Mucosa of descending colon (tissue), 3 donors: ENCODE results near the gene SLIRP. TPM values are rescaled to one million over a fixed set of nuclear protein-coding genes. Genes with fewer than 3 reads are reported as not detected.

Experiments
- ATAC-seq: fragments of 200-7000 bp; cut with Tn5 transposase; one replicate; pipeline ENCODE4 v1.9.1; 2020; ENCODE audit warnings: mild to moderate bottlenecking, moderate library complexity
- DNase-seq, 3 donors: peaks; one replicate each; pipeline ENCODE4 v3.0.0-alpha.2; 2020
- H3K36me3 ChIP-seq: fragments of 200-600 bp; one replicate; pipeline ENCODE4 v1.8.0; 2021; ENCODE audit warnings: low read depth, mild to moderate bottlenecking
- H3K4me1 ChIP-seq: fragments of 200-600 bp; one replicate; pipeline ENCODE4 v1.8.0; 2021; ENCODE audit warnings: low read depth, mild to moderate bottlenecking
- H3K4me3 ChIP-seq: fragments of 200-600 bp; one replicate; pipeline ENCODE4 v1.8.0; 2021; ENCODE audit warnings: mild to moderate bottlenecking
- H3K9me3 ChIP-seq: fragments of 200-600 bp; one replicate; pipeline ENCODE4 v1.8.0; 2021; ENCODE audit warnings: mild to moderate bottlenecking
- CTCF ChIP-seq: fragments of 200-600 bp; IDR thresholded peaks from one replicate; pipeline ENCODE4 v1.8.0; 2022; ENCODE audit warnings: antibody characterized with exemption, mild to moderate bottlenecking
- intact Hi-C, 2 donors: fragments of 100-400 bp; cut with DNase I in 1 of 2; cut with micrococcal nuclease in 1 of 2; formaldehyde crosslinking; loops; one replicate each; pipeline versions ENCODE4 v1.11.0 to v1.11.1; 2022; cut with DNase I, micrococcal nuclease
- total RNA-seq, 3 donors: library from RNA; stranded (reverse); fragmentation: NEBNext Ultra II Directional in 2 of 3; extraction: Animal tissue kit (Norgen Biotek cat#: 25700) in 2 of 3; gene quantifications; one replicate each; pipeline versions ENCODE4 v1.2.1 to v1.2.4, GENCODE V29; 2021 to 2023
- donor health status: DM: no; HTN: no; CAD: no; lungs with moderate emphysema.
- donor health status: DM: no; HTN: no; CAD: no.
- donor health status: DM: no; HTN: yes; CAD: no.

The SLIRP gene
- total RNA-seq, 3 donors from 2014 or later = 83.8 to 133 (median 101) TPM

DNA sequence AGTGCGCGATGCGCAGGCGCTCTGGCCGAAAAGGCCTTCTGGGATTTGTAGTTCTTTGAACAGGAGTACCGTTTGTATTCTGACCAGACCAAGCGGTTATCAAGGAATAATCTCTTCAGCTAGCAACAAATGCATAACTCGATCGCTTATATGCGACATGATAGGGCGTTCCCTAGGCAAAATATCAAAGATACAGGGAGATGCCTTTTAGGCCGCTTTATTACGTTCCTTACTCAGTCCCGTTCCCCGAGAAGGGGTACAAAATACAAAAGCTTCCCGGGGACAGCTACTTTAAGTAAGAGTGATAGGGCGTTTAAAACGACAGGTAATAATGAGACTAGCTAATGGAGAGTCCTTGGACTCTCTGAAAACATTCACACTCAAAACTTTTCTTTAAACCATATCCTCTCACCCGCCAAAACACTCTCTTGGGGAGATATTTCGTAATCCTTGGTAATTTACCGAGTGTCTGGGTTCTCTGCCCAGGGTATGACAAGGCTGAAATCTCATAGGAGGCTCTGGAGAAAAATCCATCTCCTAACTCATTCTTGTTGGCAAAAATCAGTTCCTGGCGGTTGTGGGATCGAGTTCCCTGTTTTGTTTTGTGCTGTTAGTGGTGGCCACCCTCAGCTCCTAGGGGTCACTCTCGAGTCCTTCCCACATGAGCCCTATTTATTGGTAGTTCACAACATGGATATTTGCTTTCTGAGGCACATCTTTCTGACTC, 53.5 kb downstream of the SLIRP start:
- no peaks in the 10 kb centered on the region for H3K36me3 ChIP-seq
- intact Hi-C loops = no loop called here
- ATAC-seq (peak; percentile 19), DNase-seq (peak in 1 of 3 donors; percentile 40)
- H3K4me1 ChIP-seq = peaks cover 11% of the 10 kb centered on the region
- H3K9me3 ChIP-seq = no peaks in the 10 kb centered on the region
- peak overlapping the region; percentile 87 for H3K4me3 ChIP-seq
- TF ChIP-seq CTCF = no peak

- Histone ChIP-seq H3K9me3 (no peaks in the 10 kb centered on the region), H3K4me1 (peaks cover 11% of the 10 kb centered on the region), H3K4me3 (no peak overlapping the region), H3K36me3 (no peaks in the 10 kb centered on the region)
- intact Hi-C loops = no loop called here
- ATAC-seq = no peak
- no peak for DNase-seq
- no peak for TF ChIP-seq CTCF
Measured at GRCh38 chr14:77763316-77763715, 55.4 kb downstream of the SLIRP start.

DNA sequence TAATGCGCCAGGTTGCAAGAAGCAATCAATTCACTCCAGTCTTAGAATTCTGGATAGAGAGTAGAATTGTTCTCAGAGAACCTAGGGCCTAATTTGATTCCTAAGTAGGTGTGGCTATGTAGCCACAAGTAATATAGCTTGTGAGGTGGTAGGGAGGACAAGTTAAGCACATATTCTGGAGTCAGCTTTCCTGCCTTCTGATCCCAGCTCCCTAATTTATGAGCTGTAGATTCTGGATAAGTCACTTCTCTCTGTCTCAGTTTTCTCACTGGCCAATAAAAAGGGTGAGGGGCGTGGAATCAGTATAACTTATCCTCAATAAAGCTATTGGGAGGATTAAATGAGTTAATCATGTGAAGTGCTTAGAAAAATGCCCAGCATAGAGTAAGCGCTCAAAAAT, 56.1 kb downstream of the SLIRP start:
- Histone ChIP-seq H3K9me3 (no peaks in the 10 kb centered on the region), H3K4me1 (peaks cover 11% of the 10 kb centered on the region), H3K36me3 (no peaks in the 10 kb centered on the region), H3K4me3 (no peak overlapping the region)
- intact Hi-C loops = no loop called here
- ATAC-seq = no peak
- no peak for TF ChIP-seq CTCF
- no peak for DNase-seq

Other genes with a start within 250 kb of the SLIRP start
- gene ISM2, start 209.3 kb upstream of the SLIRP start, total RNA-seq = under 1 TPM in 2 of 3 donors, not detected in 1; 0.10 to 0.98 TPM
- gene SPTLC2, start 91.5 kb upstream of the SLIRP start, total RNA-seq = 10 to 100 TPM; 43.2 to 67.1 (median 58.6) TPM
- gene ALKBH1, start 80 bp upstream of the SLIRP start, total RNA-seq = 10 to 100 TPM in 2 of 3 donors, 1 to 10 TPM in 1; 8.8 to 12.9 (median 11.3) TPM
- gene SNW1, start 53.1 kb downstream of the SLIRP start, total RNA-seq = 10 to 100 TPM; 58.5 to 63.3 (median 62.7) TPM
- gene ADCK1, start 92.0 kb downstream of the SLIRP start, total RNA-seq = 10 to 100 TPM in 2 of 3 donors, 1 to 10 TPM in 1; 9.1 to 15.4 (median 13.6) TPM